Natural killer cell (primary cell): ENCODE measurements around the gene SMARCA4. TPM values are rescaled to one million over a fixed set of nuclear protein-coding genes. Genes with fewer than 3 reads are reported as not detected.
A peak's percentile ranks its signal among the peaks of the same experiment; 100 is the strongest.

Experiments used
- ATAC-seq, 3 donors: fragments of 150-1000 bp in 2 of 3; fragments of 200-7000 bp in 1 of 3; cut with Tn5 transposase; 1 replicate in 1 of 3; 2 replicates in 2 of 3; pipeline ENCODE4 v1.10.0; 2021; ENCODE audit warnings: mild to moderate bottlenecking in 2 of 3, moderate library complexity in 2 of 3
- DNase-seq, 2 donors: peaks; one replicate each; pipeline versions ENCODE4 v3.0.0 to v3.0.0-alpha.2; 2013 to 2021; ENCODE audit warnings: mixed read lengths in 1 of 2
- H3K27ac ChIP-seq: one replicate; pipeline ENCODE4 v1.5.1; 2013; ENCODE audit warnings: mild to moderate bottlenecking, low read length
- H3K27me3 ChIP-seq: one replicate; pipeline ENCODE4 v1.6.1; 2013; ENCODE audit warnings: low read length; ENCODE audit not compliant: control insufficient read depth, insufficient read depth
- H3K36me3 ChIP-seq: one replicate; pipeline ENCODE4 v1.6.1; 2013; ENCODE audit warnings: low read length; ENCODE audit not compliant: control insufficient read depth, insufficient read depth
- H3K4me1 ChIP-seq: one replicate; pipeline ENCODE4 v1.6.1; 2013; ENCODE audit warnings: low read length; ENCODE audit not compliant: control insufficient read depth, insufficient read depth
- H3K4me3 ChIP-seq: one replicate; pipeline ENCODE4 v1.5.1; 2013; ENCODE audit warnings: low read length
- H3K9me3 ChIP-seq: one replicate; pipeline ENCODE4 v1.6.1; 2013; ENCODE audit warnings: low read length; ENCODE audit not compliant: control insufficient read depth, insufficient read depth
- H3K27ac Mint-ChIP-seq, 2 donors: one replicate each; pipeline ENCODE4 v1.8.0; 2022; ENCODE audit warnings: mild to moderate bottlenecking in 2 of 2, mixed read lengths in 2 of 2, moderate library complexity in 1 of 2
- H3K27me3 Mint-ChIP-seq, 2 donors: one replicate each; pipeline ENCODE4 v1.8.0; 2022; ENCODE audit warnings: low read depth in 2 of 2, mixed read lengths in 2 of 2
- H3K36me3 Mint-ChIP-seq: one replicate; pipeline ENCODE4 v1.8.0; 2022; ENCODE audit warnings: mixed read lengths
- H3K4me1 Mint-ChIP-seq, 2 donors: one replicate each; pipeline ENCODE4 v1.8.0; 2022; ENCODE audit warnings: mixed read lengths in 2 of 2
- H3K4me3 Mint-ChIP-seq: one replicate; pipeline ENCODE4 v1.8.0; 2022; ENCODE audit warnings: mild to moderate bottlenecking, moderate library complexity, mixed read lengths
- H3K9me3 Mint-ChIP-seq, 2 donors: one replicate each; pipeline ENCODE4 v1.8.0; 2022; ENCODE audit warnings: mixed read lengths in 2 of 2
- WGBS: methylation state at CpG from one replicate; pipeline ENCODE4 v1.1.7; 2013; ENCODE audit warnings: missing lambda C conversion rate; ENCODE audit not compliant: insufficient coverage; 5-methylcytosine and 5-hydroxymethylcytosine counted together
- intact Hi-C: fragments of 100-400 bp; cut with micrococcal nuclease; formaldehyde crosslinking; loops from one replicate; pipeline ENCODE4 v1.14.2; 2022
- total RNA-seq, 4 donors: library from RNA; stranded (reverse); fragments of 120-200 nt in 1 of 4; gene quantifications; one replicate each; pipeline versions ENCODE4 v1.2.3 to v1.2.4, GENCODE V29; 2013 to 2022
- TF ChIP-seq, protein P1 (sequence below): fragments of 200-600 bp; IDR thresholded peaks from one replicate; pipeline ENCODE4 v1.8.0; 2022; ENCODE audit warnings: antibody characterized with exemption

Gene SMARCA4
- total RNA-seq, 3 donors from 2014 or later (not counting 1 experiment from before 2014, with no cell fraction given) = 85.4 to 96.1 (median 93.6) TPM

DNA sequence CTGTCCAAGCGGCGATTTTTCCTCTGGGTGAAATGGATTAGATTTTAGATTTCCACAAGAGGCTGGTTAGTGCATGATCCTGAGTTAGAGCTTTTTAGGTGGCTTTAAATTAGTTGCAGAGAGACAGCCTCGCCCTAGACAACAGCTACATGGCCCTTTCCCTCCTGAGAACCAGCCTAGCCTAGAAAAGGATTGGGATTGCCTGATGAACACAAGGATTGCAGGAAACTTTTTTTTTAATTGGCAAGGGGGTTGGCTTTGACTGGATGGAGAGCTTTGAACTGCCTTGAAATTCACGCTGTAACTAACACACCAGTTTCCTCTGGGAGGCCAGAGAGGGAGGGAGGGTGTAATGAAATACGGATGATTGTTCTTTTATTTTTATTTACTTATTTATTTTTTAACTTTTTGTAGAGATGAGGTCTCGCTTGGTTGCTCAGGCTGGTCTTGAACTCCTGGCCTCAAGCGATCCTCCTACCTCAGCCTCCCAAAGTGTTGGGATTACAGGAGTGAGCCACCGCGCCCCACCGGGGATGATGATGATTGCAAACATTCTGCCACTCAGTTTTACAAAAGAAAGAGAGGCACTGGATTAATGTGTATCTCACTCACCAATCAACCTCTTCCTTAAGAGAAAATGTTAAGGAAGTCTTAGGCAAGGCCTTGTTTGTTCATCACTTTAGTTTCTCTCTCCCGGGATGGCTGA, 130.3 kb downstream of the SMARCA4 start:
- Mint-ChIP-seq H3K36me3 (no peaks in the 10 kb centered on the region), H3K27ac (peak overlapping the region; percentile 91 to 97), H3K27me3 (no peaks in the 10 kb centered on the region), H3K4me1 (peaks cover 42 to 53% of the 10 kb centered on the region in 2 donors), H3K4me3 (peak overlapping the region; percentile 96), H3K9me3 (no peaks in the 10 kb centered on the region)
- DNase-seq = no peak
- 27% methylated on average over 6 of the region's 11 CpGs for whole genome bisulfite sequencing
- Histone ChIP-seq H3K36me3 (no peaks in the 10 kb centered on the region), H3K27me3 (no peaks in the 10 kb centered on the region), H3K4me3 (peak overlapping the region; percentile 69), H3K9me3 (no peaks in the 10 kb centered on the region), H3K27ac (peak overlapping the region; percentile 98), H3K4me1 (peaks cover 67% of the 10 kb centered on the region)
- TF ChIP-seq, protein P1, sequence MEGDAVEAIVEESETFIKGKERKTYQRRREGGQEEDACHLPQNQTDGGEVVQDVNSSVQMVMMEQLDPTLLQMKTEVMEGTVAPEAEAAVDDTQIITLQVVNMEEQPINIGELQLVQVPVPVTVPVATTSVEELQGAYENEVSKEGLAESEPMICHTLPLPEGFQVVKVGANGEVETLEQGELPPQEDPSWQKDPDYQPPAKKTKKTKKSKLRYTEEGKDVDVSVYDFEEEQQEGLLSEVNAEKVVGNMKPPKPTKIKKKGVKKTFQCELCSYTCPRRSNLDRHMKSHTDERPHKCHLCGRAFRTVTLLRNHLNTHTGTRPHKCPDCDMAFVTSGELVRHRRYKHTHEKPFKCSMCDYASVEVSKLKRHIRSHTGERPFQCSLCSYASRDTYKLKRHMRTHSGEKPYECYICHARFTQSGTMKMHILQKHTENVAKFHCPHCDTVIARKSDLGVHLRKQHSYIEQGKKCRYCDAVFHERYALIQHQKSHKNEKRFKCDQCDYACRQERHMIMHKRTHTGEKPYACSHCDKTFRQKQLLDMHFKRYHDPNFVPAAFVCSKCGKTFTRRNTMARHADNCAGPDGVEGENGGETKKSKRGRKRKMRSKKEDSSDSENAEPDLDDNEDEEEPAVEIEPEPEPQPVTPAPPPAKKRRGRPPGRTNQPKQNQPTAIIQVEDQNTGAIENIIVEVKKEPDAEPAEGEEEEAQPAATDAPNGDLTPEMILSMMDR = no peak
- intact Hi-C loops = no loop called here
- ATAC-seq = no peak

DNA sequence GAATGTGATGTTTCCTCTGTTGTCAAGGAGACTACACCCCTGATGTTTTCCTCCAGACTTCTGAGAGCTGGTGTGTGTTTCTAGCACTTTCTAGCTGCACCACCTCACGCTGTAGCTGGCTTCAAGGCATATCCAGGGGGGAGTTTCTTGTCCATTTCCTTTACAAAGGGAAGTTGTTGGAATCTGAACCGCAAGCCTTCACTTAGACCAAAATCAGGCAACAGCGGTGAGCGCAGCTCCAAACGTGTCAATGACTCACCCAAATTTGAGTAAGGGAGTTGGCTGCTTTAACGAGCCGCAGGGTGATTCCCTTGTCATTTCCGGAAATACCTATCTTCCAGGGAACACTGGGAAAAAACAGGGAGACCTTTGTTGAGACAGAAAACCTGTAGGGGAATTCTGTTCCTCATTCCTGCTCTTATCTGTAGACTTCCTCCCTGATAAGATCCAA, 130.9 kb downstream of the SMARCA4 start:
- Histone ChIP-seq H3K4me1 (peaks cover 72% of the 10 kb centered on the region), H3K36me3 (no peaks in the 10 kb centered on the region), H3K27me3 (no peaks in the 10 kb centered on the region), H3K9me3 (no peaks in the 10 kb centered on the region), H3K4me3 (no peak overlapping the region), H3K27ac (peak overlapping the region; percentile 98)
- Mint-ChIP-seq H3K36me3 (no peaks in the 10 kb centered on the region), H3K4me3 (peak overlapping the region; percentile 96), H3K27me3 (no peaks in the 10 kb centered on the region), H3K27ac (peak overlapping the region; percentile 91 to 97), H3K4me1 (peaks cover 47 to 58% of the 10 kb centered on the region in 2 donors), H3K9me3 (no peaks in the 10 kb centered on the region)
- WGBS = 11% methylated on average over 8 of the region's 8 CpGs
- TF ChIP-seq, protein P1 = no peak
- intact Hi-C loops = no loop called here
- DNase-seq (peak; percentile 50 to 86), ATAC-seq (peak in 1 of 3 donors; percentile 4)

- H3K4me3 Mint-ChIP-seq = peak overlapping the region; percentile 96
- ATAC-seq (peak in 1 of 3 donors; percentile 2), DNase-seq (peak in 1 of 2 donors; percentile 85)
- Histone ChIP-seq H3K36me3 (no peaks in the 10 kb centered on the region), H3K27me3 (no peaks in the 10 kb centered on the region), H3K27ac (peak overlapping the region; percentile 98), H3K9me3 (no peaks in the 10 kb centered on the region), H3K4me1 (peaks cover 77% of the 10 kb centered on the region), H3K4me3 (no peak overlapping the region)
- H3K27me3 Mint-ChIP-seq = no peaks in the 10 kb centered on the region
- peaks cover 47 to 58% of the 10 kb centered on the region in 2 donors for H3K4me1 Mint-ChIP-seq
- no peaks in the 10 kb centered on the region for H3K36me3 Mint-ChIP-seq
- H3K27ac Mint-ChIP-seq = peak overlapping the region; percentile 91 to 97
- 75% methylated on average over 6 of the region's 6 CpGs for WGBS
- no peaks in the 10 kb centered on the region for H3K9me3 Mint-ChIP-seq
- TF ChIP-seq, protein P1 = no peak
- intact Hi-C loops = no loop called here
Measured at GRCh38 chr19:11092181-11092538, 131.3 kb downstream of the SMARCA4 start.
